Iris pigment epithelial cell (primary cell): ENCODE results near the gene P4HTM.

ENCODE experiments used
- DNase-seq: peaks from one replicate; pipeline ENCODE4 v3.0.0-alpha.2; 2011; ENCODE audit warnings: low read depth

P4HTM gene

DNA sequence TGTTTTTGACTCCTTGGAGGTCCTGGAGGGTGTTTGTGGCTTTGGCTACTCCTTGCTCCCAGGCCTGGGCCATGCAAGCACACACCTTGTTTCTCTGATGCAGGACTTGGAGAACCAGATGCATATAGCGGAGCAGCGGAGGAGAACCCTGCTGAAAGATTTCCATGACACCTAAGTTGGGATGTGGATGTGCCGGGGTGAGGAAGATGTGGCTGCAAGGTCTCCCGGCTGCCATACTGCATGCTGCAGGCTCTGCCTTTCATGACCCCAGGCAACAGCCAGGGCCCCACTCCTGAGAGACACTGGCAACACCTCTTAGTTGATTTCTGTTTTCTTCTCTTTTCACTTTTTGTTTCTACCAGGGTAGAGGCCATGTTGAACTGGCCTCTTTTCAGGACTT is 6.9 kb upstream of the P4HTM start:
- no peak for DNase-seq

DNA sequence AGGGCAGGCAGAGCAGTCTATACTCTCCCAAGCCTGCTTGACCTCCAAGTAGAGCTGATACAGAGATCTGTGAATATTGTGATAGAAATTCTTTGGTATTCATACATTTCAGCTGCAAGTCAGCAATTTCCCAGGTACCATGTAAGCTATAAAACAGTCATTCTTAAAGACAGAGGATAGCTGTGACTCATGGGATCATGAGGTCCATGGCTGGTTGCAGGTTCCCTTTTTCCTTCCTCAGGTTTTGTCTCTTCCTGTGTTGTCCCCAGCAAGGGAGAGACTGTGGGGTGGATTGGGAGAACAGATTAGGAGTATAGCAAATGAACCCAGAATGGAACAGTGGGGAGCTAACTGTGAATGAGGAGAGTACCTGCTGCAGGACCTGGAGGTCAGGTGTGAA is 5.4 kb upstream of the P4HTM start:
- DNase-seq = no peak

DNA sequence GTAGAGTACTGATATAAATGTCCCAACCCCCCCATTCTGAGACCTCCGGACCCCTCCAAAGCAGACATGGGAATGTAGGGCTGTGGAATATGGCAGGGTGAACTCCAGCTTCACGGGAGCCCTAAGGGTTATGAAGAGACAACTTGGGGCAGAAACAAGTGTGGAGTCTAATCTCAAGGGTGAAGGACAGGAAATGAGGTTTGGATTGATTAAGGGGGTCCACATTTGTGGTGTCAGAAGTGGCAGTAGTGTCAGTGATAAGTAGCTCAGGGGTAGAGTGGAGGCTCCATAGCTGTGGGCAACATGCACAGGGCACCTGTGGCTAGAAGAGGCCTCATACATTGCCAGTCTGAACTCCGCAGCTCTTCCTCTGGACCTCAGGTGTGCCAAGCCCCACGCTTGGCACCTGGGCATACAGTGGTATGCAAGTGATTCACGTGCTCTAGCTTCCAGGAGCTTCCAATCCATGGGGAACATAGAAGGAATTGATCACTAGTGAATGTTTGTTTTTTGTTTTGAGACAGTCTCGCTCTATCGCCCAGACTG is 4.1 kb upstream of the P4HTM start:
- no peak for DNase-seq

DNA sequence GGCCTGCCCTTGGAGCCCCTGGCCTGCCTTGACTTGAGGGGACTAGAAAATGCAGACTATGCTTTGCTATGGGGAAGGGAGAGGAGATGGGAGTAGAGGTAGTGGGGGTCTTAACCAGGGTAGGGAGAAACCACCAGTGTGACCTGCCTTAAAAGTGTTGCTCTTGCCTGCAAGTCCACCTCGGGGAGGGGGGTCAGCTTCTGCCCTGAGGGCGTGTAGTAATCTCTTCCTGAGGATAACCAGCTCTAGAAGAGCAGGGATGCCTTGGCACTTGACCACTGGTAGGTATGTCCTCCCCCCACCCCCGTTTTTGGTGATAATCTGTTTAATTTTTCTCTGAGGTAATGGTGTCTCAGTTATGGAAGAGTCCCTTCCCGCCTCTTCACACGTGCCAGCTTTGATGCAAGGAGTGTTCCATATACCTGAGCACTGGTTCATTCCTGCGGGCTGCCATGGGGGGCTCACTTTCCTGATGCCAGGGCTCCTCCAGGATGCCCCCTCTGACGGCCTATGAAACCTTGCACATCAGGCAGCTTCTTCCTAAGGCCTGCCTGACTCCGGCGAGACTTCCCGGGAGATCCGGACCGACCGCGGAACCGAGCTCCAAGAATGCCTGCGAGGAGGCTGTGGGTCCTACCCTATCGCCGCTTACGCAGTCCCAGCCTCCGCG is 780 bp upstream of the P4HTM start:
- DNase-seq = no peak

DNA sequence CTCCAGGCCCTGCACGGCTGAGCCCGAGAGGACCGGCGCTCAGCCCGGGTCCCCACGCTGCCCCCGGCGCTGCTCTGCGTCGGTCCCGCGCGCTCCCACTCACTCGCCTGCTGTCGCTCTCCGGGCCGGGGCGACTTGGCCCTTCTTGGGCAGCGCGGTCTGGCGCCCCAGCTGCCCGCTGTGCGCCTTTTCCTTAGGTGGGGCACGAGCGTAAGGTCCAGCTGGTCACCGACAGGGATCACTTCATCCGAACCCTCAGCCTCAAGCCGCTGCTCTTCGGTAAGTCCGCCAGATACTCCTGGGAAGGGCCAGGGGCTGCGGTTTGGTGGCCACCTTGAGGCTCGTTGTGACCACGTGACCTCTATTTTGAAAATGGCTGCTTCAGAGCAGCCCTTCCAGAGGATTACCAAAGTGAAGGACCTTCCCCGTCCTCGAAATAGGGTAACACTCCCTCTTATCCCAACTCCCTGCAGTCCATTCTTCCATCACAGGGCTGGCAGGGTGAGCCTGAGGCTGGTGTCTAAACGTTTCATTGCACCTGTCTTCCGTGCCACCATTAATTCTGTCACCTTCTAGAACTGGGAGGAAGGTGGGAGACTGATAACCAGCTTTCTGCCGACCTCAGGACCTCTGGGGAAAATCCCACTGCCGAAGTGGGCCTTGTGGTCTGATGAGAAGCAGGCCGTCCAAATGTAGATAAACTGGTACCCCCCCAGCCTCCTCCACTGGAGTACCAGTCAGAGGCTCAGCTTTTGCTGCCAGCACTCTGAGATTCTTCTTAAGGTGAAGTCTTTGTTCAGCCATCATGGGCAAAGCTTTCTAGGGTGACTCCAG is 812 bp downstream of the P4HTM start:
- no peak for DNase-seq

DNA sequence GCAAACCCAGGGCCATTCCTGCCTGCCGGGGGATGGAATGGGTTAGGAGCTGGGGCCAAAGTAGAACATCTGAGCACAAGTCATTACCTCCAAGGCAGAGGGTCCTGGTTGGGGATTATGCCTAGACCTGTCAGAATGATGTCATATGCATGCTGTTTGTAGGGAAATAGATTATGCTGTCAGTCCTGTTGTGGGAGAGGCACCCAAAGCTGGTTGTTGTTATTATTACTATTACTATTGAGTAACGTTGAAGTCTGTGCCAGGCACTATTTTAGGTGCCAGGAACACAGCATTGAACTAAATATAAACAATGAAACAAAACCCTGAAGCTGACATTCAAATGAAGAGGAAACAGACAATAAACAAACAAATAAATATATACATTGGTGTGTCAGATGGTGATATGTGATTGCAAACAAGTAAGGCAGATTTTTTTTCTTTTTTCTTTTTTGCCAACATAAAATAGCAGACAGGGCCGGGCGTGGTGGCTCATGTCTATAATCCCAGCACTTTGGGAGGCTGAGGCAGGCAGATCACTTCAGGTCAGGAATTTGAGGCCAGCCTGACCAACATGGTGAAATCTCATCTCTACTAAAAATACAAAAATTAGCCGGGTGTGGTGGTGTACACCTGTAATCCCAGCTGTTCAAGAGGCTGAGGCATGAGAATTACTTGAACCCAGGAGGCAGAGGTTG is 2.0 kb downstream of the P4HTM start:
- no peak for DNase-seq

DNA sequence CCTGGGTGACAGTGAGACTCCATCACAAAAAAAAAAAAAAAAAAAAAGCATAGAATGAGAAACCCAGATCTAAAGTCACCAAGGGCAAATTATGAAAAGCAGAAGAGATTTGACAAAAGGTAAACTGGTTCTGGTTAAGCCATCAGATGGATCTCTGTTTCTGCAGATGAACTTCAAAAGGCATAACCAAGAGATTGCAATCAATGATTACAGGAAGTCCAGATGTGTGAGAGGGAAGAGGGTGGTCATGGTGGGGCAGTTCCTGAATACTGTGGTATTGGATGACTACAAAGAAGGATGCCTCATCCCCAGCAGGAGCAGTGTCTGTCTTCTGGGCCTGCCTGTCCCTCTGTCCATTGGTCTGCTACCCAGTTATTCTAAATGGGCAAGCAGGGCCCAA is 3.8 kb downstream of the P4HTM start:
- no peak for DNase-seq

DNA sequence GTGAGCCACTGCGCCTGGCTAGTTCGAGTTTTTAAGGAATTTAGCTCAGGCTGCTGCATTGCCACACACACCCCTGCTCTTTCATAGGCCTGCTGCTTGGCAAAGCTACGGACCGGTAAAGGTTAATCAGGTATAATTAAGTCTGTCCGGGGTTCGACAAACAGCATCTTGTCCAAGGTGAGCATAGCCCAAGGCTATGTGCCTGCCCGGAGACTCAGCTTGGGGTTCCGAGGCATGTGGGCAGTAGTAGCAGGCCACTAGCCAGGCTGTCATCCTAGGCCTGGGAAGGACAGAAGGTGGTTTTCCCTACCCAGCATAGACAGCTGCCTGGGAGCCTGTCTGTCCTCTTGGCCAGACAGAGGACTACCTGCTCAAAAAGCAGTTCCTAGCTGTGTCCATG is 6.6 kb downstream of the P4HTM start:
- DNase-seq = no peak

DNA sequence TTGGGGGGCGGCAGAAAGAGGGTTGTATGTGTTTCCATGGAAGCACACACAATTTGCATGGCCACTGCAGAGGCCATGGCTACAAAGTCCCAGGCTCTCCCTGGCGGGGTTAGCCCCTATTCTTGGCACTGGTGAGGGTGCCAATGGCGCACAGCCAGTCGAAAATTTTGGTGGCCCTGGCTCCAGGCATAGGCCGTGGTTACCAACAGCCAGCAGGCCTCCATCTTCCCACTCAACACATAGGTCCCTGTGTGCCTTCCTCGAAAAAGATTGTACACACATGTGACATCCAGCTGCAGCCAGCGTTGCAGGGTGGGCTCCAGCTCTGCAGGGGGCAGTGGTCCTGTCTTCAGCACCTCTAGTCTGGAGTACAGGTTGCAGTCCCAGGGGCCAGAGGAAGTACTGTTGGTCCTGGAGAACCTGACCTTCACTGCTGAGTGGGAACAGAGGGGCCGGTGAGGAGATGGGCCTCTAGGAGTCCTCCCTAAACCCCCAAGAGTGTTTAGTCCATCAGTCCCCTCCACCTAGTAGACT is 7.1 kb downstream of the P4HTM start:
- no peak for DNase-seq

DNA sequence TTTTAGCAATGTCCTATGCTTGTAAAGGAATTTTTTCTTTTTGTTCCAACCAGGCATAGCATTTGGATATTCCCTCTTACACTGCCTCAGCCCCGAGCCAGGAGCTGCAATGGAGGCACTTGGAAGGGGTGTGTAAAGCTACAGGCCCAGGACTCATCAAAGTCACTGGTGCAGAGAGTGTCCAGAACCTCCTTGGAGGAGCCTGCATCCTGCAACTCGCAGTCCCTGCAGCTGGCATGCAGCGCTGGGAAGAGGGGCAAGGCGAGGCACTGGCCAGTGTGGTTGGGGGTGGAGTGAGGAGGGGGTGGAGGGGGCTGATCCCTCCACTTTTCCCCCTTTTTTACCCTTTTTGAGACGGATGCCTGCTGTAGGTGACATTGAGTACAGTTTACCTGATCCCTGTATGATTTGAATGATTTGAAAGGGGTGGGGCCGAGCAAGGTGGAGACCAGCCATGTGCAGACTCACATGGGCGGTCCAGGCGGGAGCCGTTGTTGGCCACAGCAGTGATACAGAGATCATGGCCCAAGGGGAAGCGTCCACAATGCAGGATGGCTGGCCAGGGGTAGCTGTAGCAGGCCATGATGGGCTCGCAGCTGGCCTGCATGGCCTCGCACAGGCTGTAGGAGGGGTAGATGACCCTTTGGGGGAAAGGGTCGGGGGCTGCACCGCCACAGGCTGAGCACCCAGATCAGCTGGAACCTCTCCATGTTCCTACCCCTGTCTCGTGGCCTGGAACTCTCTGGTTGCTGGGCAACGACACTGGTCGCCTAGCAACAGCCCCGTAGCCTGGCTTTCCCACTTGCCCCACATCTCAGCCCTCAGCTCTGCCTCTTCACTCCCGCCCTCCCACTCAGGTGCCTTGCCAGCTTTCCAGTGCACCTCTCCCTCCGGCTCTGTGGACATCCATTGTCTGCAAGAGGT is 7.9 kb downstream of the P4HTM start:
- DNase-seq = no peak

DNA sequence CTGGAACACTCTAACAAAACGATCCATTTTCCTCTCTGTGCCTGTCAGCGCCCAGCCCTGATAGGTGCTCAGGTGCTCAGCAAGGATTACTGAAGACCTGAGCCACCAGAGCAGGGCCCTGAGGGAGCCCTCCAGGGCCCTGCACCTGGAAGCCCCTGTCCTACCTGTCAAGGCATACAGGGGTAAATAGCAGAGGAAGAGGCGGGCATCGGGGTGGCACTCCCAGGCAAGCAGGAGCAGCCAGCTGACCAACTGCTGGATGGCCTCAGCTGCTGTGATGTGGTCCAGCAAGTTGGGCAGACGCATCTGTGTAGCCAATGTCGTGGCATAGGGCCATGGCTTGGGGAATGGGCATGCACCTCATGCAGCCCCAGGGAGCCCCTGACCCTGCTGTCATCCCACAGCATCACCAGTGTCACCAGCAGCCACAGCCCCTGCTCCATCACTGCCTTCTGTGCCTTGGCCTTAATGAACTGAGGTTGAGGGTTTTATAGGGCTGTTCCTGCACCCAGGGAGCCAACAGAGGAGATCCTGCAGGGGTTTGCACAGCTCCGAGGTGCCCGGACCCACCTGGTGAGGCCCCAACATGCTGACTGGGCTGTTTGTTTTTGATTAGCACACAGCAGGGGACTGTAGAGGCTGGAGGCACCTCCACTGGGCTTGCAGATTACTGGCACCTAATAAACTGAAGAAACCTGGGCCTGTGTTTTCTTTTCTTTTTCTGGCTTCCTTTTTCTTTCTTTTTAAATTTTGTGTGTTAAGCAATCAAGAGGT is 9.2 kb downstream of the P4HTM start:
- DNase-seq = no peak

DNA sequence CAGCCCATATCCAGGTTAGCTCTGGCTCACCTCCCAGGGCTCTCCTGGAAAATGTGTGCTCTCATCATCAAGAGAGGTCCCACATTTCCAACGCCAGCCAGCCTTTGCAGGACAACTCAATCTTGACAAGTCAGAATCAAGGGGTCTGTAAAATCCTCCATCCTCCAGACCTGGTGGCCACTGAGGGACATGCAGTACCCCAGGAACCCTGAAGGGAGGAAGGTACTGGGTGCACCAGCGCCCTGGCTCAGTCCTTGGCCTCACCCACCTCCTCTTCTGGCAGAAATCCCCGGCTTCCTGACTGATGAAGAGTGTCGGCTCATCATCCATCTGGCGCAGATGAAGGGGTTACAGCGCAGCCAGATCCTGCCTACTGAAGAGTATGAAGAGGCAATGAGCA is 11.1 kb downstream of the P4HTM start:
- no peak for DNase-seq

DNA sequence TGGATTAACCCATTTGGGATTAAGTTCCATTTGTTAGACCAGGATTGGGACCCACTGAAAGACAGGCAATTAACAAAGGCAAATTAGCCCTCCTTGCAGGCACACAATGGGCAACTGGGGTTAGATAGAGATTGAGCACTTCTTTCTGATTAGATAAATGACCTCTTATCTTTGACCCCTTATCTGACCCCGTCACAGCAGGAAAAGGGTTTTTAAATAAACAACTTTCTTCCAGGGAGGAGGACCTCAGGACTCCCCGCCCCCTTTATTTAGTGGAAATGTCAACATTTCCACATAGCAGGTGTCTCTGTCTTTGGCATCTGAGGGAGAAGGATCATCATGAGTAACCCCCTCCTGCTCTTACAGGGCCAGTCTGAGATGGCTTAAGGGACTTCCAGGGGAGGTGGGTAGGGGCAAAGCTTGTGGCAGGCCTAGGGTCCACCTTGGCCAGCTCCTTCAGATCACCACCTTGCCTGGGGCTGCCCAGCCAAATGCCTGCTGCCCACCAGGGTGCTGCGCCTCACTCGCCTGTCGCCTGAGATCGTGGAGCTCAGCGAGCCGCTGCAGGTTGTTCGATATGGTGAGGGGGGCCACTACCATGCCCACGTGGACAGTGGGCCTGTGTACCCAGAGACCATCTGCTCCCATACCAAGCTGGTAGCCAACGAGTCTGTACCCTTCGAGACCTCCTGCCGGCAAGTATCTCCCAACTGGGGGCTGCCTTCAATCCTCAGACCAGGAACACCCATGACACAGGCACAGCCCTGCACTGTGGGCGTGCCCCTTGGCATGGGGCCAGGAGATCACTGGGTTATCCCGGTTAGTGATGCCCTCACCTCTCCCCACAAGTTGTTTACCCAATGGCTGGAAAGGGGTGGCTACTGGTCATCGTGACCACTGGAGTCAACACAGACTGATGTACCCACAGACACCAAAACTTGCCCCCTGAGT is 14.6 kb downstream of the P4HTM start:
- DNase-seq = no peak

DNA sequence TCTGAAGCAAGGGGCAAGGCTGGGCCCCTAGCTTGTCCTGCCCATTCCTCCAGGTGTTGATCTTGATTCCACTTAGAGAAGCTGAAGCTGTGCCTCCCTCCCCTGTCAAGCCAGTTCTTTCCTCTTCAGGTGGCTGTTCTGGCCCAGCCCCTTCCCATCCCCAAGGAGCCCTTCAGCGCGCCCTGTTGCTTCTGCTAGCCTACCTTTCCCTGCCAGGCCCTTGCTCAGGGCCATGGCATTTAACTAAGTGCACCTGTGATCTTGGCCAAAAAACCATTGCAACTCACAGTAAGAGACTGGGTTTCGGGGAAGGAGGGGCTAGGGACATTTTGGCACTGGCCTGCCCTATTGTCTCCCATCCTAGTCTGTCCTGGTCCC is 15.3 kb downstream of the P4HTM start:
- no peak for DNase-seq

DNA sequence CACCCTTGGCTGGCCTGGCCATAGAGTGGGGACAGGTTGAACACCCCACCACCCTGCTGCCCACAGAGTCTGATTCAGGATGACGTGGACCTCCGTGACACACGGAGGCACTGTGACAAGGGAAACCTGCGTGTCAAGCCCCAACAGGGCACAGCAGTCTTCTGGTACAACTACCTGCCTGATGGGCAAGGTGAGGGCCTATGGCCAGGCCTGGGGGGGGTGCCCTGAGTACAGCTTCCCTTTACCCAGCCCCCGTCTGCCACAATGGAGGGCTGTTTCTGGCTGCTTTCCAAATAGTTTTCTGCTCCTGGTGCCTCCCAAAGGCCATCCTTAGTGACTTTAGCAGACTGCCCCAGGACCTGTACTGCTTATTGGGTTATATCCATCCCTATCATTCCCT is 16.0 kb downstream of the P4HTM start:
- no peak for DNase-seq

DNA sequence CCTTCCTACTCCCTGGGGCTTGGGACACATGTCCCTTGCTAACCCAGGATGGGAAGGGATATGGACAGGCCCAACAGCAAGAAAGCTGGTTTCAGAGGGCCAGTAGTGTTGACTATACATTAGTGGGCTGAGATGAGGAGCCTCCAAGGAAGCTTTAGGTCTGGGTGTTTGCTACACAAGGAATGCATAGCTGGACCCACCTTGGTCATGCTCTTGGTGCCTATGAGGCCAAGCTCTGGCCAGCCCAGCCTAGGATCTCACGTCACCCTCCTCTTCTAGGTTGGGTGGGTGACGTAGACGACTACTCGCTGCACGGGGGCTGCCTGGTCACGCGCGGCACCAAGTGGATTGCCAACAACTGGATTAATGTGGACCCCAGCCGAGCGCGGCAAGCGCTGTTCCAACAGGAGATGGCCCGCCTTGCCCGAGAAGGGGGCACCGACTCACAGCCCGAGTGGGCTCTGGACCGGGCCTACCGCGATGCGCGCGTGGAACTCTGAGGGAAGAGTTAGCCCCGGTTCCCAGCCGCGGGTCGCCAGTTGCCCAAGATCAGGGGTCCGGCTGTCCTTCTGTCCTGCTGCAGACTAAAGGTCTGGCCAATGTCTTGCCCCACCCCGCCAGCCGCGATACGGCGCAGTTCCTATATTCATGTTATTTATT is 16.5 kb downstream of the P4HTM start:
- DNase-seq = peak; percentile 61

DNA sequence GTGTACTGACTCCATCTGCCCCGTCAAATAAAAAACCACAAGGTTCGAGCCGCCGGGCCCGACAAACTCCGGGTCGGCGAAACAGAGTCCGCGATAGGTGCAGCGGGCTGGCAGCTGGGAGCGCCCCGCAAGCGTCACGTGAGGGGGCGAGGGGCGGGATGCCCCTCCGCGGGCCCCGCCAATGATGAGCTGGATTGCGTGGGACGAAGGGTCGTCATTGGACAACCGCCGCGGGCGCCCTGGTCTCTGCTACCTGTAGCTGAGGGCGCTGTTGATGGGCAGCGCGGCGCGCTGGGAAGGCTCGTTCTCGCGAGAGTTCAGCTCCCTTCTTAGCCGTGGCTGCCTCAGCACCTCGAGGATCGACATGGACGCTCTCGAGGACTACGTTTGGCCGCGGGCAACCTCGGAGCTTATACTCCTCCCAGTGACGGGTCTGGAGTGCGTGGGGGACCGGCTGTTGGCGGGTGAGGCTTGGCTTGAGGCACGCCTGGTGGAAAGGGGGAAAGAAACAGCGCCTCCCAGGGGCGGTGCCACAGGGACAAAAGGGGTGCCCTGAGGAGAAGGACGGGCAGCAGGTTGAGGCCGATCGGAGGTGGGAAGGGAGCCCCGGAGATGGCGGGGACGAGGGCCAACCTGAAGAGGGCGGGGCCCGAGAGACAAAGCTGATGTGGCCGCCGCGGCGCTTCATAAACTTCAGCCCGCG is 17.2 kb downstream of the P4HTM start, which contains the start of gene WDR6:
Gene WDR6 (plus strand): TSS at position 324 of the 703 bp plus-strand sequence. CDS start 41 bp downstream, at position 365.
- DNase-seq = peak; percentile 98
